GM12878 (cell line): ENCODE results near the gene COG2. TPM values are rescaled to one million over a fixed set of nuclear protein-coding genes. Genes with fewer than 3 reads are reported as not detected.

Experiments used
- ATAC-seq: fragments of 200-7000 bp; cut with Tn5 transposase; 3 replicates; pipeline ENCODE4 v1.9.1; 2020; ENCODE audit warnings: mild to moderate bottlenecking, moderate library complexity
- BruUV-seq: library from RNA; stranded (reverse); fragments of 400-500 nt; replicated peaks from 2 replicates; lab custom pipeline; 2021; lab: Mats Ljungman, UMichigan
- CTCF ChIA-PET: fragments of 300-600 bp; sonication (Branson Sonifier 250); formaldehyde crosslinking; extraction: SDS; loops from one replicate; lab custom pipeline; 2021; ENCODE audit warnings: inconsistent platforms; lab: Yijun Ruan, JAX
- POLR2A ChIA-PET: fragments of 350-600 bp; formaldehyde crosslinking; extraction: SDS; loops from one replicate; lab custom pipeline; 2021; ENCODE audit warnings: inconsistent platforms; lab: Charles Lee
- RAD21 ChIA-PET: fragments of 300-600 bp; sonication (Branson Sonifier 250); formaldehyde crosslinking; loops from one replicate; lab custom pipeline; 2023; ENCODE audit warnings: antibody characterized with exemption; ENCODE audit not compliant: unreplicated experiment; lab: Charles Lee
- SMC1A ChIA-PET: fragments of 300-600 bp; sonication (Branson Sonifier 250); formaldehyde crosslinking; loops from one replicate; lab custom pipeline; 2023; ENCODE audit not compliant: unreplicated experiment, uncharacterized antibody; lab: Charles Lee
- DNase-seq: peaks from one replicate; pipeline ENCODE4 v3.0.0-alpha.2; 2011; ENCODE audit warnings: low read depth, low spot score
- FAIRE-seq: peaks from 3 replicates; lab custom pipeline; 2011; peaks lifted over from hg19 to GRCh38; lab: Jason Lieb, UNC
- H2AFZ ChIP-seq: 2 replicates; pipeline ENCODE4 v1.6.0; 2011; ENCODE audit warnings: low read depth, low read length, control low read depth; ENCODE audit not compliant: control insufficient read depth
- H3K27ac ChIP-seq: 2 replicates; pipeline ENCODE4 v1.5.1; 2011; ENCODE audit warnings: control low read depth; ENCODE audit not compliant: control insufficient read depth, insufficient read depth
- H3K27me3 ChIP-seq, 2 experiments: replicated peaks in 1 of 2; 2 replicates each; pipeline versions ENCODE4 v1.6.0 to v1.6.1; 2011; ENCODE audit warnings: low read length in 1 of 2; ENCODE audit not compliant: control insufficient read depth in 2 of 2, insufficient read depth in 2 of 2
- H3K36me3 ChIP-seq, 2 experiments: 2 replicates each; pipeline ENCODE4 v1.5.1; 2011; ENCODE audit warnings: low read length in 1 of 2; ENCODE audit not compliant: control insufficient read depth in 2 of 2, insufficient read depth in 2 of 2
- H3K4me1 ChIP-seq: 2 replicates; pipeline ENCODE4 v1.6.1; 2011; ENCODE audit warnings: mild to moderate bottlenecking, low read length, moderate library complexity, mixed read lengths; ENCODE audit not compliant: control insufficient read depth, insufficient read depth
- H3K4me2 ChIP-seq: 2 replicates; pipeline ENCODE4 v1.6.0; 2011; ENCODE audit warnings: control low read depth; ENCODE audit not compliant: control insufficient read depth, insufficient read depth
- H3K4me3 ChIP-seq: fragments of 200-600 bp; sonication (generic); 2 replicates; pipeline ENCODE4 v1.5.1; 2016
- H3K79me2 ChIP-seq: 2 replicates; pipeline ENCODE4 v1.6.0; 2011; ENCODE audit warnings: low read length; ENCODE audit not compliant: control insufficient read depth, insufficient read depth
- H3K9ac ChIP-seq: 2 replicates; pipeline ENCODE4 v1.8.0; 2011; ENCODE audit warnings: low read length, control low read depth, mixed read lengths; ENCODE audit not compliant: control insufficient read depth, insufficient read depth
- H3K9me3 ChIP-seq: replicated peaks from 3 replicates; pipeline ENCODE4 v1.5.1; 2011; ENCODE audit warnings: mild to moderate bottlenecking, low read length; ENCODE audit not compliant: control insufficient read depth, insufficient read depth
- H4K20me1 ChIP-seq: 2 replicates; pipeline ENCODE4 v1.6.0; 2011; ENCODE audit not compliant: control insufficient read depth, insufficient read depth
- ATF7 ChIP-seq: fragments of 450-650 bp; IDR thresholded peaks from 2 replicates; pipeline ENCODE4 v1.6.1; 2016; ENCODE audit warnings: low read depth, mild to moderate bottlenecking
- CBFB ChIP-seq: IDR thresholded peaks from 2 replicates; pipeline ENCODE4 v1.6.1; 2016; ENCODE audit warnings: antibody characterized with exemption, low read depth
- CHD1 ChIP-seq: IDR thresholded peaks from 2 replicates; pipeline ENCODE4 v1.6.1; 2012; ENCODE audit warnings: low read depth, low read length, improper control_type of control experiment
- CHD4 ChIP-seq: fragments of 200-600 bp; sonication (generic); IDR thresholded peaks from 2 replicates; pipeline ENCODE4 v1.6.1; 2016; ENCODE audit warnings: mild to moderate bottlenecking
- CREB1 ChIP-seq: IDR thresholded peaks from 2 replicates; pipeline ENCODE4 v1.6.1; 2012; ENCODE audit warnings: low read depth, mild to moderate bottlenecking, inconsistent platforms
- IKZF1 ChIP-seq: fragments of 450-650 bp; conservative IDR thresholded peaks from 2 replicates; pipeline ENCODE4 v1.6.1; 2017; ENCODE audit warnings: antibody characterized with exemption, mild to moderate bottlenecking
- NFIC ChIP-seq: IDR thresholded peaks from 2 replicates; pipeline ENCODE4 v1.6.1; 2012; ENCODE audit warnings: low read depth, mild to moderate bottlenecking, inconsistent platforms, low read length, moderate library complexity
- NR2C2 ChIP-seq: IDR thresholded peaks from 2 replicates; pipeline ENCODE4 v1.6.1; 2011; ENCODE audit warnings: borderline replicate concordance, low read depth; ENCODE audit not compliant: control insufficient read depth, insufficient read length
- RFX5 ChIP-seq: IDR thresholded peaks from 2 replicates; pipeline ENCODE4 v1.6.1; 2011; ENCODE audit warnings: low read depth, low read length, improper control_type of control experiment
- SMARCA5 ChIP-seq: fragments of 450-650 bp; IDR thresholded peaks from 2 replicates; pipeline ENCODE4 v1.6.1; 2017; ENCODE audit warnings: mild to moderate bottlenecking
- ZNF24 ChIP-seq: fragments of 450-650 bp; IDR thresholded peaks from 2 replicates; pipeline ENCODE4 v1.6.1; 2017; ENCODE audit warnings: antibody characterized with exemption, mild to moderate bottlenecking
- WGBS: methylation state at CpG from one replicate; pipeline ENCODE4 v1.1.6; 2016; ENCODE audit warnings: low lambda C conversion rate; ENCODE audit not compliant: insufficient replicate concordance, insufficient coverage; ENCODE audit errors: missing lambda C conversion rate; 5-methylcytosine and 5-hydroxymethylcytosine counted together
- in situ Hi-C: fragments of 300-500 bp; cut with MboI; formaldehyde crosslinking; loops from 9 replicates; pipeline ENCODE4 v1.14.3; 2018; ENCODE audit warnings: mixed read lengths
- intact Hi-C: fragments of 100-400 bp; cut with micrococcal nuclease; formaldehyde crosslinking; loops from one replicate; pipeline ENCODE4 v1.14.2; 2022; ENCODE audit not compliant: unreplicated experiment
- polyA plus RNA-seq, 11 experiments: library from polyadenylated mRNA; depleted of rRNA in 4 of 11; unstranded in 6 of 11; stranded (reverse) in 5 of 11; fragments of >200 nt; fragmentation: Nextera tagmentation in 4 of 11; fragmentation: Illumina TruSeq in 1 of 11; extraction: Ambion mirVana in 4 of 11; extraction: Trizol in 1 of 11; gene quantifications; 1 replicate in 1 of 11; 2 replicates in 10 of 11; pipeline versions ENCODE4 v1.2.1 to v1.2.3, GENCODE V29; 2011 to 2016; ENCODE audit warnings: inconsistent platforms in 2 of 11, missing spikeins in 2 of 11, low read depth in 1 of 11
- total RNA-seq, 4 experiments: library from RNA; depleted of rRNA in 3 of 4; stranded (reverse); fragments of >200 nt in 3 of 4; fragmentation: Illumina TruSeq in 1 of 4; extraction: Trizol in 1 of 4; gene quantifications; 2 replicates each; pipeline versions ENCODE4 v1.2.1 to v1.2.3, GENCODE V29; 2013 to 2021
- TF ChIP-seq, protein P1 (sequence below): fragments of 150-350 bp; IDR thresholded peaks from 2 replicates; pipeline ENCODE4 v1.6.1; 2016; ENCODE audit warnings: low read depth, low read length
- TF ChIP-seq, protein P2 (sequence below): IDR thresholded peaks from 2 replicates; pipeline ENCODE4 v1.6.1; 2011; ENCODE audit warnings: borderline replicate concordance, low read depth, mild to moderate bottlenecking, moderate library complexity, mixed read lengths, low read length; ENCODE audit not compliant: insufficient read depth; ENCODE audit errors: extremely low read length
- TF ChIP-seq, protein P3 (sequence below): fragments of 450-650 bp; IDR thresholded peaks from 2 replicates; pipeline ENCODE4 v1.6.1; 2017; ENCODE audit warnings: mild to moderate bottlenecking, low read depth, inconsistent platforms; ENCODE audit not compliant: poor library complexity, severe bottlenecking
- TF ChIP-seq, protein P4 (sequence below): IDR thresholded peaks from 2 replicates; pipeline ENCODE4 v1.6.1; 2011; ENCODE audit warnings: low read depth, mild to moderate bottlenecking, low read length, moderate library complexity, borderline replicate concordance; ENCODE audit errors: extremely low read depth

The COG2 gene
- total and polyA plus RNA-seq, 10 of the 15 experiments (the other 5 are each of a cell fraction or from before 2014, with no cell fraction given) = 15.0 to 31.5 (median 28.3) TPM

DNA sequence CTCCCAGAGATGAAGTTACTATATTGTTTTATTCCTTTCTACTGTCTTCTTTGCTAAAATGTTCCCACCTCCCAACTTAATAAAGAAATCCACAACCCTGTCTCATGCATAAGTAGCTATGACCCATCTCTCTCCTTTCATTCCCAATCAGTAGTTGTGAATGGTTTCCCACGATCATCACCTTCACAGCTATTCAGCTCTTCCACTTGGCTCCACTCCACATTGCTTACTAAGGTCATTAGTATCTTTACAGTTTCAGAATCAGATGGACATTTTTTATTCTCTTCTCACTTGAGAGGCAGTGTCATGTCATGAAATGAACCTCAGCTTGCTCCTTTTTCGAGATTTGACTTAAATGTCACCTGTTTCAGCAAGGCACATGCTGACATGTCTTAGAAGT, 47.1 kb upstream of the COG2 start (continued):
- no peak for TF ChIP-seq NR2C2
- no peak for TF ChIP-seq SMARCA5
- TF ChIP-seq CHD4 = no peak
- TF ChIP-seq ATF7 = no peak
- TF ChIP-seq, all 136 proteins: peak for 0

DNA sequence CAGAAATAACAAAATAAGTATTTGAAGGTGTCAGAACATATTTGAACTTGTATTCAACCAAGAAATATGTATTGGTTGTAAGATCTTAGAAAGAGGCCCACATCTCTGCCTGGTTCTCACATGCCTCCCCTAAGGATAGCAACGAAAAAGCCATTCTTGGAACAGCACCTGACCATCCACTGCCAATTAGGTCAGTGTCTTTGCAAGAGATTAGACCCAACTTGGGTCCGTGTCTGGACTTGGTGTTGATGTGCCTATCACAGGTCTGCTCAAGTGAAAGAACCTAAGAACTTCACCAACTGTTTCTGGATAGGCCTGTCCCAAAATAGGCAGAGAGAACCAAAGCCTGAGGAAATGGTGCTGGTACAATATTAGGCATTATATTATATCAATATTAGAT, 46.0 kb upstream of the COG2 start:
- no peak overlapping the region for H3K4me2 ChIP-seq
- H2AFZ ChIP-seq = no peak overlapping the region
- H3K9me3 ChIP-seq = no peaks in the 10 kb centered on the region
- FAIRE-seq (no peak), ATAC-seq (no peak), DNase-seq (no peak)
- SMC1A ChIA-PET = no interaction called here
- intact Hi-C loops = no loop called here
- H3K27ac ChIP-seq = no peak overlapping the region
- no peaks in the 10 kb centered on the region for H3K27me3 ChIP-seq
- no peaks in the 10 kb centered on the region for H3K4me1 ChIP-seq
- 26% methylated on average over 2 of the region's 2 CpGs for whole genome bisulfite sequencing
- no peaks in the 10 kb centered on the region for H3K79me2 ChIP-seq
- RAD21 ChIA-PET = no interaction called here
- H4K20me1 ChIP-seq = no peaks in the 10 kb centered on the region
- TF ChIP-seq, protein P1, sequence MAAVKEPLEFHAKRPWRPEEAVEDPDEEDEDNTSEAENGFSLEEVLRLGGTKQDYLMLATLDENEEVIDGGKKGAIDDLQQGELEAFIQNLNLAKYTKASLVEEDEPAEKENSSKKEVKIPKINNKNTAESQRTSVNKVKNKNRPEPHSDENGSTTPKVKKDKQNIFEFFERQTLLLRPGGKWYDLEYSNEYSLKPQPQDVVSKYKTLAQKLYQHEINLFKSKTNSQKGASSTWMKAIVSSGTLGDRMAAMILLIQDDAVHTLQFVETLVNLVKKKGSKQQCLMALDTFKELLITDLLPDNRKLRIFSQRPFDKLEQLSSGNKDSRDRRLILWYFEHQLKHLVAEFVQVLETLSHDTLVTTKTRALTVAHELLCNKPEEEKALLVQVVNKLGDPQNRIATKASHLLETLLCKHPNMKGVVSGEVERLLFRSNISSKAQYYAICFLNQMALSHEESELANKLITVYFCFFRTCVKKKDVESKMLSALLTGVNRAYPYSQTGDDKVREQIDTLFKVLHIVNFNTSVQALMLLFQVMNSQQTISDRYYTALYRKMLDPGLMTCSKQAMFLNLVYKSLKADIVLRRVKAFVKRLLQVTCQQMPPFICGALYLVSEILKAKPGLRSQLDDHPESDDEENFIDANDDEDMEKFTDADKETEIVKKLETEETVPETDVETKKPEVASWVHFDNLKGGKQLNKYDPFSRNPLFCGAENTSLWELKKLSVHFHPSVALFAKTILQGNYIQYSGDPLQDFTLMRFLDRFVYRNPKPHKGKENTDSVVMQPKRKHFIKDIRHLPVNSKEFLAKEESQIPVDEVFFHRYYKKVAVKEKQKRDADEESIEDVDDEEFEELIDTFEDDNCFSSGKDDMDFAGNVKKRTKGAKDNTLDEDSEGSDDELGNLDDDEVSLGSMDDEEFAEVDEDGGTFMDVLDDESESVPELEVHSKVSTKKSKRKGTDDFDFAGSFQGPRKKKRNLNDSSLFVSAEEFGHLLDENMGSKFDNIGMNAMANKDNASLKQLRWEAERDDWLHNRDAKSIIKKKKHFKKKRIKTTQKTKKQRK = no peak
- TF ChIP-seq CHD1 (no peak), ZNF24 (no peak), CREB1 (no peak), RFX5 (no peak), IKZF1 (no peak), CBFB (no peak), SMARCA5 (no peak), NFIC (no peak)
- TF ChIP-seq, protein P2, sequence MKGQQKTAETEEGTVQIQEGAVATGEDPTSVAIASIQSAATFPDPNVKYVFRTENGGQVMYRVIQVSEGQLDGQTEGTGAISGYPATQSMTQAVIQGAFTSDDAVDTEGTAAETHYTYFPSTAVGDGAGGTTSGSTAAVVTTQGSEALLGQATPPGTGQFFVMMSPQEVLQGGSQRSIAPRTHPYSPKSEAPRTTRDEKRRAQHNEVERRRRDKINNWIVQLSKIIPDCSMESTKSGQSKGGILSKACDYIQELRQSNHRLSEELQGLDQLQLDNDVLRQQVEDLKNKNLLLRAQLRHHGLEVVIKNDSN = no peak
- TF ChIP-seq, protein P3, sequence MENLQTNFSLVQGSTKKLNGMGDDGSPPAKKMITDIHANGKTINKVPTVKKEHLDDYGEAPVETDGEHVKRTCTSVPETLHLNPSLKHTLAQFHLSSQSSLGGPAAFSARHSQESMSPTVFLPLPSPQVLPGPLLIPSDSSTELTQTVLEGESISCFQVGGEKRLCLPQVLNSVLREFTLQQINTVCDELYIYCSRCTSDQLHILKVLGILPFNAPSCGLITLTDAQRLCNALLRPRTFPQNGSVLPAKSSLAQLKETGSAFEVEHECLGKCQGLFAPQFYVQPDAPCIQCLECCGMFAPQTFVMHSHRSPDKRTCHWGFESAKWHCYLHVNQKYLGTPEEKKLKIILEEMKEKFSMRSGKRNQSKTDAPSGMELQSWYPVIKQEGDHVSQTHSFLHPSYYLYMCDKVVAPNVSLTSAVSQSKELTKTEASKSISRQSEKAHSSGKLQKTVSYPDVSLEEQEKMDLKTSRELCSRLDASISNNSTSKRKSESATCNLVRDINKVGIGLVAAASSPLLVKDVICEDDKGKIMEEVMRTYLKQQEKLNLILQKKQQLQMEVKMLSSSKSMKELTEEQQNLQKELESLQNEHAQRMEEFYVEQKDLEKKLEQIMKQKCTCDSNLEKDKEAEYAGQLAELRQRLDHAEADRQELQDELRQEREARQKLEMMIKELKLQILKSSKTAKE = no peak
- TF ChIP-seq, protein P4, sequence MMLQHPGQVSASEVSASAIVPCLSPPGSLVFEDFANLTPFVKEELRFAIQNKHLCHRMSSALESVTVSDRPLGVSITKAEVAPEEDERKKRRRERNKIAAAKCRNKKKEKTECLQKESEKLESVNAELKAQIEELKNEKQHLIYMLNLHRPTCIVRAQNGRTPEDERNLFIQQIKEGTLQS = no peak
- H3K4me3 ChIP-seq = no peak overlapping the region
- H3K36me3 ChIP-seq = no peaks in the 10 kb centered on the region
- POLR2A ChIA-PET = no interaction called here
- BruUV-seq = no TSS peak
- no peak overlapping the region for H3K9ac ChIP-seq
- CTCF ChIA-PET = no interaction called here
- in situ Hi-C loops = no loop called here
